ENCODE measurements around the gene NKIRAS1.
"Not testable (repeated sequence)": the region's sequence is repeated elsewhere in the genome, so short reads cannot be mapped to it uniquely, and the experiment has no call there.

NKIRAS1 gene

DNA sequence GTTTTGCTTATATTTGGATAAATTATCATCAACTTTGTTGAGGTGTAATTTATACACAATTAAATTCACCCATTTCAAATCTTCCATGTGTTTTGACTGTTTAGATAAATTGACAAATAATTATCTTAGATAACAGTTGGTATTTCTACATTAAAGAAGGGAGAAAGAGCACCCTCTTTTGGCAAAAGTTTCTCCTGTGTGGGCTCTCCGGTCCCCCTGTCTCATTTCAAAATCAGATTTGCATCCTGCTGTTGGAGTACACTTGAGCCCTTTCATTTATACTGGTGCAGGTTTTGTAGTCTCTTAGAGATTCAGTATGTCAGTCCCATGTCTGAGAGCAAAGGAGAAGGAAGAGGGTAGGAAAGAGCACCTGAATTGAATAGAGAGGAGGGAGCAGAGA is 49.4 kb downstream of the NKIRAS1 start:
- DNase-seq = no peak

GRCh38 chr3:23865595-23866396 is 51.0 kb downstream of the NKIRAS1 start:
- no peak for DNase-seq

DNA sequence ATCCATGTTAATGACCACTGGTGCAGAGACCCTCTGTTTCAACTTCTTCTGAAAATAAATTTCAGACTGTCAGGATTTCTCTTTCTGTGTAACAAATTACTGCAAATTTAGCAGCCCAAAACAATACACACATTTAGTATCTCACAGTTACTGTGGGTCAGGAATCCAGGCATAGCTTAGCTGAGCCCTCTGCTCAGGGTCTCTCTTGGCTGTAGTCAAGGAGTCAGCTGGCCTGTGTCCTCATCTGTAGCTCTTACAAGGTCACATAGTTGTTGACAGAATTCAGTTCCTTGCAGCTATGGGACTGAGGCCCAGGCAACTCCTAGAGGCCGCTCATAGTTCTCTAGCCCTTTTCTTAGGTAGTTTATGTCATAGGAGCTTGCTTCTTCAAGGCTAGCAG is 51.9 kb downstream of the NKIRAS1 start:
- DNase-seq = no peak

DNA sequence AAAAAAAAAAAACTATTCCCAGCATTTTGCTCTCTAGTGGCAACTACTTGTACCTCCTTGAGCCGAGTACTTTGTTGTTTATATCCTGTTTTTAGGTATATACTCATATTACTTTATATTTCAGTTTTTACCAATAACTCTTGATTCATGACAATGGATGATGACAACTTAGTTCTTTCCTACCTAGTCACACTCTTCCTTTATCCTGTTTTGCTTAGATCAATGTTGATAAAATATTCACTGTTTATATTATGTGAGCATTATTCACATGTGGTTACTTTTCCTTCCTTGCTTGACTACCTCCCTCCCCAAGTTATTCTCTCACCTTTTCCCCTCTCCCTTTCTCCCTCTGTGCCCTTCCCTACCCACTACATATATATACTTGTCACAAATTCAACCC is 53.7 kb downstream of the NKIRAS1 start:
- no peak for DNase-seq

DNA sequence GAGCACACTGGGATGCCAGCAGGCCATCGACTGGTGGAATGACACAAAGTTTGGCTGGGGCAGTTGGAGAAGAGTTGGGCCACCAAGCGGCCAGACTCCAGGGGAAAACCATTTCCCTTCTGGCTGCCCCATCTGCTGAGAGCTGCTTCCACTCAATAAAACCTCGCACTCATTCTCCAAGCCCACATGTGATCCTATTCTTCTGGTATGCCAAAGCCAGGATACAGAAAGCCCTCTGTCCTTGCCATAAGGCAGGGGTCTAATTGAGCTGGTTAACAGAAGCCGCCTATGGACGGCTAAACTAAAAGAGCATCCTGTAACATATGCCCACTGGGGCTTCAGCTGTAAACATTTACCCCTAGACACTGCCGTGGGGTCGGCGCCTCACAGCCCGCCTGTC is 55.1 kb downstream of the NKIRAS1 start:
- no peak for DNase-seq

DNA sequence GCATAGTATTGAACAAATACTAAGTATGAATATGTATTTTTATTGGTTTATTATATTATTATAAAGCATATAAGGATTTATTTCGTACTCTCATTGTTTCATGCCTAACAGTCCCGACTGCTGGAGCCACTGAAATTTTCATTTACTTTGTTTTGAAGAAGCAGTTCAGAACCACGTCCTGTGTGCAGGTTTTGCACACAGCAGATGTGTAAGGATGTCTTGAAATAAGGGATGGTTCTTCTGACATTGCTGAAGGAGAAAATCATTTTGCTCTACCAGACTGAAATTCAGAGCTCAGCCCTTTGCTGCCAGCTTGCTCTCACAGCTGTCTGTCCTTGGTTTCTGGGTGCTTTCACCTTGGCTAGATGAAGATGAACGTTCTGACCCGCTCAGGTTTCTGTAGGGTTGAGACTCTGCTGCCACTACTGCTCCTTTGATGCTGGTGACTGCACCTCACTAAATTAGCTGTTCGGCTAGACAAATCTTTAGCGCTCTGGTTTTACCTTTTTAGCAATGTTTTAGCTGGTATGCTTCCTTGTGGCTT is 56.9 kb downstream of the NKIRAS1 start:
- DNase-seq = no peak

GRCh38 chr3:23859012-23859743 is 57.6 kb downstream of the NKIRAS1 start:
- DNase-seq = no peak

DNA sequence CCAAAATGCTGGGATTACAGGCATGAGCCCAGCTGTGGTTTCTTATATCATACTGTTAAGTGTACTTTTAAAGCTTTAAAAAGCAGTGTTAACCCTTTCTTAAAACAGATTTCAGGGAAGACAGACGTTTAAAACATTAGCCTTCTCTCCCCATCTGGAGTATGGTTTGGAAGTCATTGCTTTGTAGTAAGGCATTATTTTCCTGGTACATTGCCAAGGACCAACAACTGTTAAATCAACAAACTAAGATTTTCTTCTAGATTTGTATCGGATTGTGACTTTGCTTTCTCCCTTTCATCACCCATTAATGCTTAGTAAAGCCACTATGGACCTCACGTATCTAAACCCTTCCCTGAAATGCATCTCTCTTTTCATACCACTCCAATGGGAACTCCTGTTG is 60.5 kb downstream of the NKIRAS1 start:
- no peak for DNase-seq

DNA sequence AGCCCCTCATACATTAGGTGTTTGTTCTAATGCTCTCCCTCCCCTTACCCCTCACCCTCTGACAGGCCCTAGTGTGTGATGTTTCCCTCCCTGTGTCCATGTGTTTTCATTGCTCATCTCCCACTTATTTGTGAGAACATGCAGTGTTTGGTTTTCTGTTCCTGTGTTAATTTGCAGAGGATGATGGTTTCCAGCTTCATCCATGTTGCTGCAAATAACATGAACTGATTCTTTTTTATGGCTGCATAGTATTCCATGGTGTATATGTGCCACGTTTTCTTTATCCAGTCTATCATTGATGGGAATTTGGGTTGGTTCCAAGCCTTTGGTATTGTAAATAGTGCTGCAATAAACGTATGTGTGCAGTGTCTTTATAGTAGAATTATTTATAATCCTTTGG is 67.3 kb downstream of the NKIRAS1 start:
- not testable (repeated sequence) for DNase-seq

GRCh38 chr3:23845326-23846216 is 71.2 kb downstream of the NKIRAS1 start:
- no peak for DNase-seq

- no peak for DNase-seq
These were observed 72.9 kb downstream of the NKIRAS1 start for GRCh38 chr3:23843869-23844268.

Measured in RPMI8226 (cell line).